Epidermal melanocyte (primary cell): ENCODE data around the gene PCGF2.

ENCODE experiments used
- DNase-seq: peaks from one replicate; pipeline ENCODE4 v3.0.0; 2011; ENCODE audit warnings: low spot score; ENCODE audit not compliant: insufficient read length

PCGF2 gene

GRCh38 chr17:38751808-38752307, 3.7 kb upstream of the PCGF2 start:
- DNase-seq, result peak; percentile 59

- no peak for DNase-seq
Measured at GRCh38 chr17:38751144-38751807, 3.1 kb upstream of the PCGF2 start.

GRCh38 chr17:38750312-38751121, 2.4 kb upstream of the PCGF2 start:
- DNase-seq, result no peak

GRCh38 chr17:38750044-38750311, 1.8 kb upstream of the PCGF2 start:
- no peak for DNase-seq

GRCh38 chr17:38749223-38750043, 1.3 kb upstream of the PCGF2 start:
- no peak for DNase-seq

- no peak for DNase-seq
Measured at GRCh38 chr17:38748892-38749222, 721 bp upstream of the PCGF2 start.

- no peak for DNase-seq
Measured at GRCh38 chr17:38747463-38748148, 530 bp downstream of the PCGF2 start.

GRCh38 chr17:38746849-38747462, 1.2 kb downstream of the PCGF2 start:
- no peak for DNase-seq

- no peak for DNase-seq
Measured at GRCh38 chr17:38746004-38746848, 1.9 kb downstream of the PCGF2 start.

GRCh38 chr17:38745545-38745944, 2.6 kb downstream of the PCGF2 start:
- DNase-seq, result no peak

GRCh38 chr17:38743556-38744171, 4.5 kb downstream of the PCGF2 start:
- DNase-seq, result no peak

- no peak for DNase-seq
Measured at GRCh38 chr17:38742411-38743308, 5.5 kb downstream of the PCGF2 start.

- no peak for DNase-seq
Measured at GRCh38 chr17:38741921-38742410, 6.2 kb downstream of the PCGF2 start.

- DNase-seq, result no peak
Measured at GRCh38 chr17:38741461-38741860, 6.7 kb downstream of the PCGF2 start.

- no peak for DNase-seq
Measured at GRCh38 chr17:38740806-38741205, 7.3 kb downstream of the PCGF2 start.

GRCh38 chr17:38740044-38740443, 8.1 kb downstream of the PCGF2 start:
- DNase-seq, result no peak

GRCh38 chr17:38739305-38739704, 8.8 kb downstream of the PCGF2 start:
- no peak for DNase-seq

- no peak for DNase-seq
Measured at GRCh38 chr17:38738686-38739085, 9.4 kb downstream of the PCGF2 start.
